GM12873 (cell line): ENCODE results near the gene TYK2.

Experiments
- CTCF ChIP-seq: IDR thresholded peaks from 2 replicates; pipeline ENCODE4 v1.5.1; 2012; ENCODE audit warnings: low read depth, mild to moderate bottlenecking, moderate library complexity, low read length, control low read depth; ENCODE audit not compliant: insufficient read depth; ENCODE audit errors: missing control alignments

Gene TYK2

GRCh38 chr19:10420444-10421239 is 40.3 kb upstream of the TYK2 start, which contains the start of gene PDE4A:
Gene PDE4A, plus strand, starts transcription at chr19:10420538. Its CDS starts 227 bp downstream, at chr19:10420765.
- peak; percentile 60 for TF ChIP-seq CTCF

DNA sequence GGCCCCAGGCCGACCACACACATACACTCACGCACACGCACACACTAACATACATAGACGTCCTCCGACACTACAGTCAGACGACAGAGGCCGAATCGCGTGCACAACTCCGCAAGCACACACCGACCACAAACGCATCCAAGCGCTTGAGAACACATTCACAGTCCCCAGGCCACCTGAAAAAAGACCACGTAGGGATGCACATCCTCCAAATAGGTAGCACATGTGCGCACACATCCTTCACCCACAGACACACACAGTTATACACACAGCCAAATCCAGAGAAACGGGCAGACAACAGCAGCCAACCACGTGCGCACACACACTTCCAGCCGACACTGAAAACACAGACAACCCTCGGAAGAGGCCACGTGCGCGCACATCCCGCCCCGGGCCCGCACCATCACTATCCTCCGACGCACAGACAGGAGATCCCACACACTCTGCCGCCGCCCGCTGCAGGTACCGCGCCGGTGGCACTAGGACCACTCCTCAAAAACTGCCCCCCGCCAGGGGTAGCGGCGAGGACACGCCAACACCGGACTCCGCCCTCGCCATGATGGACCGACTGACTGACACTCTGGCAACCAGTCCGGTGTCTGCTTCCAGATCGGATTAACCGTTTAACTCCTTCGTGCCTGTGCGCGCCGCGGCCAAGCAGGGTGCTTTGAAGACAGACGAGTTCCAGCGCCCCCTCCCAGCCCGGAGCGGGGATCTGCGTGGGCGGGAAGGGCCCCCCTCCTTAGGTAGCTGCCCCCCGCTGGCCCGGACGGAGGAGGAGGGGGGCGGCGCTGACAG is 39.5 kb upstream of the TYK2 start:
- no peak for TF ChIP-seq CTCF

GRCh38 chr19:10419200-10419645 is 38.9 kb upstream of the TYK2 start:
- no peak for TF ChIP-seq CTCF

DNA sequence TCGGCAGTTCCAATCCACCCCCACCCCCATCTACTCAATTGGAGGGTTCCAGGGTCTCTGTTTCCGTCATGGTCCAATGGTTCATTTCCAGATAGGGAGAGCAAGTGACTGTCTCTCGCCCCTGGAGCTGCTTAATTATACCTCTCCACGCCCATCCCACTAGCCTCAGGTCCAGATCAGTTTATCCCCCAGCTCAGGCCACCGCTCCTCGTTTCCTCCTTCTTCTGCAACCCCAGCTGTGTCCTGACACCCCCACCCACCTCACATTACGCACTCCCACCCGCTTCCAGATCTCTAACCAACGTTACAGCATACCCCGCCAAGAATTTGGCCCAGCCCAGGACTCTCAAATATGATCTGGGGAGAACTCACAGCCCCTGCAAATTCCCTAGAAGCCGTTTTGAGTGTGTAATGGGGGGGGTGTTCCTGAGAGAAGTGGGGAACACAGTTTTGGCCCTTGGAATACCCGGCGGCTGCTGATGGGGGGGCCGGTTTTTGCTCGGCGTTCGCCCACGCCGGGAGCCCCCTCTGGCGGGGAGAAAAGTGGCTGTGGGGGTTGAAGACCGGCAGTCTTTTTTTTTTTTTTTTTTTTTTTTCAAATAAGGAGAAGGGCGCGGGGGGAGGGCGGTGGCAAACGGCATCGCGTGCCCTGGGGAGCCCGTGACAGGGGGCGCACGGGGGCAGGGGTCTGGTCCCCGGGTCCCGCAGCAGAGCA is 38.3 kb upstream of the TYK2 start:
- TF ChIP-seq CTCF: peak; percentile 2

GRCh38 chr19:10418235-10418484 is 37.8 kb upstream of the TYK2 start:
- TF ChIP-seq CTCF: no peak

GRCh38 chr19:10417541-10418234 is 37.3 kb upstream of the TYK2 start:
- no peak for TF ChIP-seq CTCF
